GM10248 (cell line): ENCODE measurements around the gene ARRDC1.

Experiments used
- CTCF ChIA-PET: fragments of 300-600 bp; sonication (Branson Sonifier 250); formaldehyde crosslinking; extraction: SDS; loops from one replicate; lab custom pipeline; 2021; ENCODE audit warnings: antibody characterized with exemption; lab: Yijun Ruan, JAX
- POLR2A ChIA-PET: fragments of 350-650 bp; sonication (Branson Sonifier 250); formaldehyde crosslinking; extraction: SDS; loops from one replicate; lab custom pipeline; 2020; ENCODE audit warnings: antibody characterized with exemption; lab: Yijun Ruan, JAX
- DNase-seq: peaks from one replicate; pipeline ENCODE4 v3.0.0; 2012; ENCODE audit errors: extremely low spot score
- TF ChIP-seq, protein P1 (sequence below): IDR thresholded peaks from 2 replicates; pipeline ENCODE4 v1.5.1; 2012; ENCODE audit warnings: mild to moderate bottlenecking, low read depth; ENCODE audit errors: extremely low read depth, missing control alignments, control extremely low read depth

The ARRDC1 gene

DNA sequence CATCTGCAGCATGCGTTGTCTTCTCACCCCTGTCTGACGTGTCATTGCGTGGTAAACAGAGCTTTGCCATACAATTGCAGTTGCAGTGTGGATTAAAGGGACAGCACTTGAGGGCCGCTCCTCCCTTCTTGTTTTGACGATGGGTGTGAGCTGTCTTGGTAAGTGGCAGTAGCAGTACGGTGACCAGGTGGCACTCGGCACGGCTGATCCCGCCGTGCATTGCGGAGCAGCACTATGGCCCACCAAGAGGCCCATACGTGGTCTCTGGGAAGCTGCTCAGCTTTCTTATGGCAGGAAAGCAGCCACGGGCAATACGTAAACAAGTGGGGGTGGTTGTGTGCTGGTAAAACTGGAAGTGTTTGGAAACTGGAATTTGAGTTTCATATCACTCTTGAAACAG is 38.4 kb downstream of the ARRDC1 start:
- DNase-seq: no peak
- ChIA-PET POLR2A (no interaction called here), CTCF (interaction anchor here (1.1 kb wide), 2 partner anchors 8 to 14 kb away, joined by 3 to 4 read pairs; no protein-coding TSS in a partner anchor)
- TF ChIP-seq, protein P1, sequence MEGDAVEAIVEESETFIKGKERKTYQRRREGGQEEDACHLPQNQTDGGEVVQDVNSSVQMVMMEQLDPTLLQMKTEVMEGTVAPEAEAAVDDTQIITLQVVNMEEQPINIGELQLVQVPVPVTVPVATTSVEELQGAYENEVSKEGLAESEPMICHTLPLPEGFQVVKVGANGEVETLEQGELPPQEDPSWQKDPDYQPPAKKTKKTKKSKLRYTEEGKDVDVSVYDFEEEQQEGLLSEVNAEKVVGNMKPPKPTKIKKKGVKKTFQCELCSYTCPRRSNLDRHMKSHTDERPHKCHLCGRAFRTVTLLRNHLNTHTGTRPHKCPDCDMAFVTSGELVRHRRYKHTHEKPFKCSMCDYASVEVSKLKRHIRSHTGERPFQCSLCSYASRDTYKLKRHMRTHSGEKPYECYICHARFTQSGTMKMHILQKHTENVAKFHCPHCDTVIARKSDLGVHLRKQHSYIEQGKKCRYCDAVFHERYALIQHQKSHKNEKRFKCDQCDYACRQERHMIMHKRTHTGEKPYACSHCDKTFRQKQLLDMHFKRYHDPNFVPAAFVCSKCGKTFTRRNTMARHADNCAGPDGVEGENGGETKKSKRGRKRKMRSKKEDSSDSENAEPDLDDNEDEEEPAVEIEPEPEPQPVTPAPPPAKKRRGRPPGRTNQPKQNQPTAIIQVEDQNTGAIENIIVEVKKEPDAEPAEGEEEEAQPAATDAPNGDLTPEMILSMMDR: no peak

DNA sequence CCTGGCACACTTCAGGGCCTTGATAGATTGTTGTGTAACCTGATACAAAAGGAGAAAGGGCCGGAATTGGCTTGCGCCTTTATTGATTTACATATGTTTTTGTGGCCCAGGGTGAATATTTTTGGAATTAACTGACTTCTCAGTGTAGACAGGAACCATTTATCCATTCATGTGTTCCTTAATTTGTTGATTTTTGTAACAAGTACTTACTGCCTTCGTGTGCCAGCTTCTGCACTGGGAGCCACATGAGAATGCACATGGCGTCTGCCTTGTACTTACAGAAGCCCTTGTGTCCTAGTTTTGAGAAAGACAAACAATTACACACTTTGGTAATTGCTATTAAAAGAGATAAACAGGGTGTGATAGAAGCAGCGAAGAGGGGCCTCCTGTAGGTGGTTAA is 39.7 kb downstream of the ARRDC1 start:
- ChIA-PET POLR2A (no interaction called here), CTCF (interaction anchor here (1.2 kb wide), 1 partner anchor 15 kb away, joined by 4 read pairs; no protein-coding TSS in a partner anchor)
- DNase-seq: no peak
- TF ChIP-seq, protein P1: no peak

- POLR2A ChIA-PET: no interaction called here
- TF ChIP-seq, protein P1: no peak
- DNase-seq: no peak
- CTCF ChIA-PET: interaction anchor here (1.0 to 1.4 kb wide), 4 partner anchors 10 to 20 kb away, joined by 3 to 7 read pairs (median 4); no protein-coding TSS in a partner anchor
Observed at GRCh38 chr9:137646341-137646740, 40.9 kb downstream of the ARRDC1 start.

DNA sequence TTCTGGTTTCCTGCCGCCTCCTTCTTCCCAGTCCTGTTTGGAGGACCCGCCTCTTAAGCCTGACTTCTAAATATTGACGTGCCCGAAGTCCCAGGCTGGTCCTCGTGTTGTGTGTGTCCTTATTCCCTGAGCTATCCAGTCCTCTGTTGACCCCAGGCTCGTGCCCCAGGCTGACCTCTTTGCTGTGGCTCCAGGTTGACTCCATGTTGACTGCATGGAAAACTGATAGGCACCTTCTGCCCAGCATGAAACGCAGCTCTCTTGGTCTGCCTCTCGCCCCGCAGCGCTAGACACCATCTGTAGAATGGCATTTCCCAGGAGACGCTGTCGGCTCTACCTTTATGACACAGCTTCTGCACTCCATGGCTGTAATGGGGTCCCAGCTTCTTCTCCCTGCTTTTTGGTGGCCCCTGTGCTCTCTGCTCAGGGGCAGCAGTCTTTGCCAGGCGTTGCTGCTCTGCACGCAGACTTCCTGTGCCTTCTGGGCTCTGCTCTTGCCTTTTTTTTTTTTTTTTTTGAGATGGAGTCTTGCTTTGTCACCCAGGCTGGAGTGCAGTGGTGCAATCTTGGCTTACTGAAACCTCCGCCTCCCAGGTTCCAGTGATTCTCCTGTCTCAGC is 41.7 kb downstream of the ARRDC1 start:
- POLR2A ChIA-PET: no interaction called here

DNA sequence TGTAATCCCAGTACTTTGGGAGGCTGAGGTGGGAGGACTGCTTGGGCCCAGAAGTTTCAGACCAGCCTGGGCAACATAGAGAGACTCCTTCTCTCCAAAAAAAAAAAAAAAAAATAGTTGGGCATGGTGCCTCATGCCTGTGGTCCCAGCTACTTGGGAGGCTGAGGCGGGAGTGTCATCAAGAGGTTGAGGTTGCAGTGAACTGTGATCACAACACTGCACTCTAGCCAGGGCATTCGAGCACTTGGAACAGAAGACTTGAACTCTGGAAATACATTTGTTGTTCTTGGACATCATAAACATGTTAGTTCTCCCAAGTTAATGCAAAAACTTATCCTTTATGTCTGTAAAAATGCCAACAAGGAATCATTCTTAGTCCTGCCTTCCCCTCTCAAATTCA is 42.9 kb downstream of the ARRDC1 start:
- ChIA-PET CTCF (interaction anchor here (1.1 kb wide), 2 partner anchors 20 to 25 kb away, joined by 3 read pairs; no protein-coding TSS in a partner anchor), POLR2A (no interaction called here)
- TF ChIP-seq, protein P1: no peak
- DNase-seq: no peak

More for the DNA sequence above, 41.7 kb downstream of the ARRDC1 start:
- TF ChIP-seq, protein P1: no peak
- CTCF ChIA-PET: interaction anchor here (1.2 to 1.4 kb wide), 2 partner anchors 11 to 19 kb away, joined by 3 to 7 read pairs; no protein-coding TSS in a partner anchor
- DNase-seq: no peak

- ChIA-PET CTCF (interaction anchor here (1.0 to 1.3 kb wide), 3 partner anchors 9 to 24 kb away, joined by 3 read pairs; no protein-coding TSS in a partner anchor), POLR2A (interaction anchor here (1.0 kb wide), 1 partner anchor 10 kb away, joined by 3 read pairs; no protein-coding TSS in a partner anchor)
- DNase-seq: no peak
- TF ChIP-seq, protein P1: no peak
Observed at GRCh38 chr9:137649553-137649952, 44.1 kb downstream of the ARRDC1 start.
